Measurements from ENCODE around the gene CTAGE6.
"Not testable (repeated sequence)": the region's sequence is repeated elsewhere in the genome, so short reads cannot be mapped to it uniquely, and the experiment has no call there.

Gene CTAGE6, protein sequence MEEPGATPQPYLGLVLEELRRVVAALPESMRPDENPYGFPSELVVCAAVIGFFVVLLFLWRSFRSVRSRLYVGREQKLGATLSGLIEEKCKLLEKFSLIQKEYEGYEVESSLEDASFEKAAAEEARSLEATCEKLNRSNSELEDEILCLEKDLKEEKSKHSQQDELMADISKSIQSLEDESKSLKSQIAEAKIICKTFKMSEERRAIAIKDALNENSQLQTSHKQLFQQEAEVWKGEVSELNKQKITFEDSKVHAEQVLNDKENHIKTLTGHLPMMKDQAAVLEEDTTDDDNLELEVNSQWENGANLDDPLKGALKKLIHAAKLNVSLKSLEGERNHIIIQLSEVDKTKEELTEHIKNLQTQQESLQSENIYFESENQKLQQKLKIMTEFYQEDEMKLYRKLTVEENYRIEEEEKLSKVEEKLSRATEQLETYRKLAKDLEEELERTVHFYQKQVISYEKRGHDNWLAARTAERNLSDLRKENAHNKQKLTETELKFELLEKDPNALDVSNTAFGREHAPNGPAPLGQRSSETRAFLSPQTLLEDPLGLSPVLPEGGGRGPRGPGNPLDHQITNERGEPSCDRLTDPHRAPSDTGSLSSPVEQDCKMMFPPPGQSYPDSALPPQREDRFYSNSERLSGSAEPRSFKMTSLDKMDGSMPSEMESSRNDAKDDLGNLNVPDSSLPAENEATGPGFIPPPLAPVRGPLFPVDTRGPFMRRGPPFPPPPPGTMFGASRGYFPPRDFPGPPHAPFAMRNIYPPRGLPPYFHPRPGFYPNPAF

DNA sequence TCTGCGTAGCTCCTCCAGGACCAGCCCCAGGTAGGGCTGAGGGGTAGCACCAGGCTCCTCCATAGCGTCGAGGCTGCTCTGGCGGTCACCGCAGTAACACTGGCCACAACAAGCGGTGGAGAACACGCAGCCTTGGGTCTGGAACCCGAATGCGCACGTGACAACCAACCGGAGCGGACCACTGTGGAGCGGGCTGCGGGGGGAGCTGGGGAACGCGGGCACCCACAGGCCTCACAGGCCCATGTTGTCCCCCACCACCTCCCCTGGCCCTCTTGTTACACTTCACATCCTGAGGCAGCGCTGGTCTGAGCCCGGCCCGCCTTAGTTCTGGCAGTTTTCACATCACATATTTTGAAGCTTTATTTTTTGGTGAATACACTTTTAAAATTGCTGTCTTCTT is at the start of gene CTAGE6:
Gene CTAGE6, minus strand, starts transcription at position 101 of the 400 bp plus-strand sequence. Its CDS starts 38 bp downstream, at position 63.
- H3K27ac ChIP-seq, result not testable (repeated sequence)

DNA sequence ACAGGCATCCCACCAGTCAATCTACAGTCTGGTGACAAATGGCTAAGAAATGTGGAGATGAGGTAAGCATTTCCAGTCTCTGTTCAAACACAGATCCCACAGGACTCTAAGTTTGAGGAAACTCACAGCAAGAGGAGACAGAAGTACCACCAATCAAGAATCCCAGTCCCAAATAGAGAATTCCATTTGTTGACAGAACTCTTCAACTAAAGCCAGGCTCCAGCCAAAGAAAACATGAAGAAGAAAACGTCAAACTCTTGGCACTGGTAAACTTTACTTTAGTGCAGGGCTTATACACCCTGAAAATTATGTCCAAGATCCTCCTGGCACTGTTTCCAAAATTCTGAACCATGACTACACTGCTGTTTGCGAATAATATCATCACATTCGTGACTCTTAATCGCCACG is 49.2 kb upstream of the CTAGE6 start:
- not testable (repeated sequence) for H3K27ac ChIP-seq

DNA sequence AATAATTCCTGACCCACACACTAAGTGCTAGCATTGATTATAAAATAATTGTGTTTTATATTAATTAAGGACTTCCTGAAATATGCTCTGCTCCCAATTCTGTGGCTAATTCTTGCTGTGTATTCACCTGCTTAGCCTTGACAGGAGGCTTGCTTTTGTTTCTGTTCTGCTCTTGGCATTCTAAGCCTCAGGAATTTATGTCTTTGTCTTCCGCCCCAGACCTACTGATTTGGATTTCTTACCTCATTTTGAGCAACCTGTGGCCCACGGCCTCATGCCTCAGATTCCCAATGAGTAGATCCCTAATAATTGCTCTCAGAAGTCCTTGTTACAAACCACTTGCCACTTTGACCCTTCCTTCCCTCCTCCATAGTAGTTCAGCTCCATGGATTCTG is 40.4 kb upstream of the CTAGE6 start:
- not testable (repeated sequence) for H3K27ac ChIP-seq

DNA sequence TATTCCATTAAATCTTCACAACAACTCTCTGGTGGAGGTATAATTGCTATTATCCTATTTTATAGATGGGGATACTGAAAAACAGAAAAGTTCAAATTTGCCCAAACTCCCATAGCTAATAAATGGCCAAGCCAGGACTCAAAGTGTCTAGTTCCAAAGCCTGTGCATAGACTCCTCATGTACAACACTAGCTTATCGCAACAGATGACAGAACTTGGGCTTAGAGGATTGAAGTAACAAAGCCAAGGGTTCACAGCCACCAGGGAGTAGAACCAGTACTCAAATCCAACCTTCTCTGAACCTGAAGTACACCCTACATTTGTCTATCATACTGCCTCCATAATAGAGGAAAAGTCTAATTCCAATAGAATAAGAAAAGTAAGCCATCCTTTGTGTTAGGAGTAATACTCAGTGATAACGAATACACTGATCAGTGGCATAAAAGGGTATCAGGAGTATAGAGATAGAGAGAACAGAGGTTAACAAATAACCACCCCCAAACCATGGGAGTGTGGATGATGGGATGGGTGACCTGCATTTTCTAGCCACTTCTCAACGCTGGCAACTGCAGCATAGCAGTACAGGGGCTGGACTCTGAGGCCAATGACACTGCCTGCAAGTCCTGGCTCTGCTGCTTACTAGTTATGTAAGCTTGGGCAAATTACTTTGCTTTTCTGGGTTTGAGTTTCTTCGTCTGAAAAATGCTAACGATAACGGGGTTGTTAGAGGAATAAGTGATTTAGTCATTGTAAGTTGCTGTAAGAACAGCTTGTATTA is 39.8 kb upstream of the CTAGE6 start:
- H3K27ac ChIP-seq, result not testable (repeated sequence)

DNA sequence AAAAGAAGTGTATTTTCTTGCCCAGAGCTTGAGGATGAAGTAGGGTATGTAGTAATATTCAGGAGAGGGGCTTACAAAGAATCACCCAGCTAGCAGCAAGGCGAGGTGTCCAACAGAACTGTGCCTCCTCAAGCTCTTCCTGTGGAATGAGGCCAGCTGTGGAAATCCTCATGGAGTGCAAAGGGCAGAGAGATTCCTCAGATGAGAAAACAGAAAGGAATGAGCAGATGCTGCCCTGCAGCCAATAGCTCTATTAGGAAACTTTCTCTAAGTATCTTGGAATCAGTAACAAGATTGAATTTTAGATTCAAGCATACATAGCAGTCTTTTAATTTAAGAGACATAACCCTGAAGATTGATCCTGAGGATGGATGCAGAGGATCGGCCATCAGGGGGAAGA is 38.2 kb upstream of the CTAGE6 start:
- not testable (repeated sequence) for H3K27ac ChIP-seq

DNA sequence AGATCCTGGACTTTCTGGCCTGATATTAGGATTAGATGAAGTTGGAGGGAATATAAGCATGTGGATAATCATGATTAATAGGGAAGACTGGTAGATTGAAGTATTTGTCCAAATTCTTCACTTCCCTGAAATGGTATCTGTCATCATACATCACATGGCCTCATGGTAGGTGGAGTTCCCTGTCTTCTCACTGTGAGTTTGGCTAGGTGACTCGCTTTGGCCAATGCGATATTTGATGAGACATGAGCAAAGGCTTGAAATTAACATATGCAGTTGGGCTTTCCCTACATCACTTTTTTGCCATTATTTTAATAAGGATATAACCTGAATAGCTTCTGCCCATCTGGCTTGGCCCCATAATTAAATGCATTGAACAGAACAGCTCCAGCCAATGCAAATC is 35.1 kb upstream of the CTAGE6 start:
- not testable (repeated sequence) for H3K27ac ChIP-seq

DNA sequence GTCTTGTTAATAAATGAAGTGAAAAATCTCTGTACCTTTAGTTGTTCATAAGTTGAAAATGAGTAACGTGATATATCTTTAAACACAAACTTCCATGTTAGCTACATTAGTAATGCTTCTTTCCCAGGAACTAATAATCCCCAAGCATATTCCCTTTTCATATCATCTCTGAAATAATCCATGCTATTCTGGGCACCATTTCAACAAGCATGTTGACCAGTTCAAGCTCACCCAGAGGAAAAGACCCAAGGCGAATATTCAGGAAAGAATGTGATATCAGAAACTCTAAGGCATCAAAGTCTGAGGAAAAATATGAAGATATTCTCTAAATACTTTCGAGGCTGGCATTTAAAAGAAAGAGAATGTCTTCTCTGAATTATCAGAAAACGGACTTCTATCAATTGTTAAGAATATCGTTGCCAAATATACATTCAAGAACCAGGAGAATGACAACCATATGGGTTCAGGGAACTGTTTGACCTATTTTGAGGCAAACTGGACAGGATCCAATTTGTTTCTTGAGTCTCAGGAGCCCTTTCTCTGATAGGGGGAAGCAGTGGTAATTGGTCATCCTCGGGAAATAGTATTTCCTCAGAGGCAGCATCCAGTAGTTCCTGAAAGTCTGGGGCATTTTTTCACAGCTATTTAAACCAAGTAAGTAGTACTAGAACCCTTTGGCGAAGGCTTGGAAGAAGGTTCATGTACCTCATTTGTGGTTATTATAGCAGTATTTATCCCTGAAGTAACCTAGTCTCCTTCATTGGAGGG is 28.1 kb upstream of the CTAGE6 start:
- not testable (repeated sequence) for H3K27ac ChIP-seq

DNA sequence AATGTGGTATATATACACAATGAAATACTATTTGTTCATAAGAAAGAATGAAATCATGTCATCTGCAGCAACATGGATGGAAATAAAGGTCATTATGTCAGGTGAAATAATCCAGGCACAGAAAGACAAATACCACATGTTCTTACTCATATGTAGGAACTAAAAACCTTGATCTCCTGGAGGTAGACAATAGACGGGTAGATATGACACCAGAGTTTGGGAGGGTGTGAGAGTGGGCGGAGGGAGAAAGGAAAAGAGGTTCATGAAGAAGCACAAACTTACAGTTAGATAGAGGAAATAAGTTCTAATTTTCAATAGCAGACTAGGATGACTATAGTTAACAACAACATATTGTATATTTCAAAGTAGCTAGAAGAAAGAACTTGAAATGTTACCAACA is 22.1 kb upstream of the CTAGE6 start:
- not testable (repeated sequence) for H3K27ac ChIP-seq

DNA sequence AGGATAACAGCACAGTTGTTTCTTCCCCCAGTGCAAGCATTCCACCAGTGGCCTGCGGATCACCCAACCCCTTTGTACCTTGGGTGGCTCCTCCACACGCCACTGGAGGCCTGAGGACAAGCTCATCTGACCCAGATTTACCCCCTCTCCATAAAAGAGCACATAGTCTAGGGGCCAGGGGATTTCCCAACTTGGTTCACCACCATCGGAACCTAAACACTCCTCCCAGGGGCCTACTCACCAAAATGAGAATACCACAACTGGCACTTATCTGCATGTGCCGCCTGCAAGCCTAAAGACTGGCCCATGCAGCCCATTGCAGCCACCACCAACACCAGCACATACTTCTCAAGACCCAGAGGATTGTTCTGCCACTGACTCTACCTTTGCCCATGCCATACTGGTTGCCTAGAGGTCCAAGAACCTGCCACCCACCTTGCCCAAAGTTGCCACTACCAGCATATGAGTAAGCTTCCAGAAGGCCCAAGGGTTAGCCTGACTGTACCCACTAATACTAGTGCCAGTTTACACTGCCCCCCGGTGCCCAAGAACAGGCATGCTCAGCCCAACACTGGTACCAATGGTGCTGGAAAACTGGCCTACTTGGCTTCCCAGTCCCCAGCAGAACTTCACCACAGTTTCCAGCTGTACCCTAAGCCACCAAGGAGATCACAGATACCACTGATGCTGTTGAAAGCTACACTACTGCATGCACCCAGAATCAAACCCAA is 15.4 kb upstream of the CTAGE6 start:
- H3K27ac ChIP-seq, result not testable (repeated sequence)

DNA sequence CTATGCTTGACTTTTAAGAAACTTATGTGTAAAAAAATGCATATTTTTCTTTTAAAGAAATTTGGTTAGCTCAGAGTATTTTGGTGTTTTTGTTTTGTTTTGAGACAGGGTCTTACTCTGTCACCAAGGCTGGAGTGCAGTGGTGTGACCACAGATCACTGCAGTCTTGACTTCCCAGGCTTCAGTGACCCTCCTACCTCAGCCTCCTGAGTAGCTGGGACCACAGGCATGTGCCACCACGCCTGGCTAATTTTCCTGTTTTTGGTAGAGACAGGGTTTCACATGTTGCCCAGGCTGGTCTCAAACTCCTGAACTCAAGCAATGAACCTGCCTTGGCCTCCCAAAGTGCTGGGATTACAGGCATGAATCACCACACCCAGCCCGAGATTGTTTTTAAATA is 10.0 kb upstream of the CTAGE6 start:
- not testable (repeated sequence) for H3K27ac ChIP-seq

DNA sequence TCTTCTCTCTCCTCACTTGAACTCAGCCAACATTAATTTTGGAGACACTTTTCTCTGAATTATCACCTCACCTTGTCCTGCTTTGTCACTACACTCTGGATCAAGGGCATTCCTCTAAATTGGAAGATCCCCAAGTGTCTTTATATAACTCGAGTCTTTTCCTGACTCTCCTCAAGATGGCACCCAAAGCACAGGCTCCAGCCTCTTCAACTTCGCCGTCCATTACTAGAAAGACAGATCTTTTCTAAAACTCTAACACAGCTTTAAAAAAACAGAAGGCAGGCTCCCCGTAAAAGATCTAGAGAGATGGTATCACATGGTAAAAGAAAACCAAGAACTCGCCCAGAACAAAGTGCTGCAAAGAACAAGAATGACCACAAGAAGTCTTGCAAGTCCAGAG is 8.2 kb upstream of the CTAGE6 start:
- H3K27ac ChIP-seq, result not testable (repeated sequence)

DNA sequence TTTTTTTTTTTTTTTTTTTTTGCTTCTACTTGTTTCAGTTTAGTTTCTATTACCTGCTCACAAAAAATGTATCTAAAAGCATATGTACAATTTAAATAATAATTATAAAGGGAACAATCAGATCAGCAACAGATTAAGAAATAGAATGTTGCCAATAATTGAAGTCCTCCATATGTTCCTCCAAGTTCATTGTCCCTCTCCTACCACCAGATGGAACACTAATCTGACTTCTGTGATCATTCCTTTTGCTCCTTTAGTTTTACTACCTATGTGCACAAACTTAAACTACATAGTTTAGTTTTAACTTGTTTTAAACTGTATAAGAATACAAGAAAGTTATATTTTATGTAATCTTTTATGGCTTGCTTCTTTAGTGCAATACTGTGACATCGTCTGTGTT is 5.6 kb upstream of the CTAGE6 start:
- not testable (repeated sequence) for H3K27ac ChIP-seq

DNA sequence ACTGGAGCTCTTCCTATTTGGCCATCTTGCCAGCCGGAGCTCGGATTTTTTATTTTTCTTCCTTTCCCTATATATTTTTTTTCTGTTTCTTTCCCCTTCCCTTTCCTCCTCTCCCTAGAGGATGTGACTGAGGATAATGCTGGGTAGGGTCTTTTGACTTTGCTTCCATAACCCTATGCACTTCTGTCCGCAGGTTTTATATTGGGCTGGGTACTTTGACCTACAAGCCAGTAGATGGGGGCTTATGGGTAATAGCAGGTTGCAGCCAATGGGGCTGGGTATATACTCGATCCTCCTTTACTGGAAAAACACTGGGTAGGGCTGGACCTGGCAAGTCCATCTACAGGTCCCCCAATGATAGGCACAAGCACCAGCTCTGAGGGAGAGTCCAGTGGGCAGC is 12.2 kb downstream of the CTAGE6 start:
- H3K27ac ChIP-seq, result not testable (repeated sequence)

DNA sequence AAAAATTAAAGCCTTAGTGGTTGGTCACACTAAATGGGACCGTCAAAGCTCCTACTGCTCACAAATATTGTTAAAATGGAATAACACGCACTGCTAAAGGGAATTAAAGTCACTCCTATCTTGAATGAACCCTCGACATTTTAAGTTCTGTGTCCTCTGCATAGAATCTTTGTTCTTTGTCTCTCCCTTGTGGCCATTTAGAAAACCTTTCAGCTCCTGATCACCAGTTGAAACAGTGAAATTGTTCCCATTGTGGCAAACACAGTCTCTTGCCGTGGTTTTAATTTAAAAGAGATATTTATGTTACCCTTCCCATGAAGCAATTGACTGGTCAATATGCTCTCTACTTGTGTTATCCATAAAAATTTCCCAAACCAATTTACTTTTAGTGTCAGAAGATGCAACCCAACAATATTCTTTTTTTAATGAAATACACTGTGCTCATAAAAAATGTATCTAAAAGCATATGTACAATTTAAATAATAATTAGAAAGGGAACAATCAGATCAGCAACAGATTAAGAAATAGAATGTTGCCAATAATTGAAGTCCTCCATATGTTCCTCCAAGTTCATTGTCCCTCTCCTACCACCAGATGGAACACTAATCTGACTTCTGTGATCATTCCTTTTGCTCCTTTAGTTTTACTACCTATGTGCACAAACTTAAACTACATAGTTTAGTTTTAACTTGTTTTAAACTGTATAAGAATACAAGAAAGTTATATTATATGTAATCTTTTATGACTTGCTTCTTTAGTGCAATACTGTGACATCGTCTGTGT is 20.3 kb downstream of the CTAGE6 start:
- TF ChIP-seq, protein P1, sequence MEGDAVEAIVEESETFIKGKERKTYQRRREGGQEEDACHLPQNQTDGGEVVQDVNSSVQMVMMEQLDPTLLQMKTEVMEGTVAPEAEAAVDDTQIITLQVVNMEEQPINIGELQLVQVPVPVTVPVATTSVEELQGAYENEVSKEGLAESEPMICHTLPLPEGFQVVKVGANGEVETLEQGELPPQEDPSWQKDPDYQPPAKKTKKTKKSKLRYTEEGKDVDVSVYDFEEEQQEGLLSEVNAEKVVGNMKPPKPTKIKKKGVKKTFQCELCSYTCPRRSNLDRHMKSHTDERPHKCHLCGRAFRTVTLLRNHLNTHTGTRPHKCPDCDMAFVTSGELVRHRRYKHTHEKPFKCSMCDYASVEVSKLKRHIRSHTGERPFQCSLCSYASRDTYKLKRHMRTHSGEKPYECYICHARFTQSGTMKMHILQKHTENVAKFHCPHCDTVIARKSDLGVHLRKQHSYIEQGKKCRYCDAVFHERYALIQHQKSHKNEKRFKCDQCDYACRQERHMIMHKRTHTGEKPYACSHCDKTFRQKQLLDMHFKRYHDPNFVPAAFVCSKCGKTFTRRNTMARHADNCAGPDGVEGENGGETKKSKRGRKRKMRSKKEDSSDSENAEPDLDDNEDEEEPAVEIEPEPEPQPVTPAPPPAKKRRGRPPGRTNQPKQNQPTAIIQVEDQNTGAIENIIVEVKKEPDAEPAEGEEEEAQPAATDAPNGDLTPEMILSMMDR (IDR thresholded peaks at IDR 0.05), result peak; percentile 82
- not testable (repeated sequence) for H3K27ac ChIP-seq
